GM23338 (cell line): ENCODE data around the gene TMEM185B.

Experiments used
- CREB1 ChIP-seq: fragments of 250-450 bp; sonication (Bioruptor Pico); IDR thresholded peaks from 2 replicates; pipeline ENCODE4 v1.5.0; 2020; ENCODE audit warnings: low read depth, mild to moderate bottlenecking, moderate library complexity
- EZH2 ChIP-seq: fragments of 200-600 bp; sonication (generic); IDR thresholded peaks from one replicate; pipeline ENCODE4 v1.8.0; 2017; ENCODE audit warnings: antibody characterized with exemption, mild to moderate bottlenecking, low read depth; ENCODE audit not compliant: unreplicated experiment
- EZH2phosphoT487 ChIP-seq: fragments of 200-600 bp; sonication (generic); IDR thresholded peaks from one replicate; pipeline ENCODE4 v1.8.1; 2018; ENCODE audit warnings: antibody characterized with exemption; ENCODE audit not compliant: unreplicated experiment
- JUNB ChIP-seq: IDR thresholded peaks from one replicate; pipeline ENCODE4 v1.6.1; 2016; ENCODE audit warnings: antibody characterized with exemption; ENCODE audit not compliant: unreplicated experiment
- NANOG ChIP-seq: IDR thresholded peaks from 2 replicates; pipeline ENCODE4 v1.6.1; 2016; ENCODE audit warnings: antibody characterized with exemption, borderline replicate concordance
- POLR2AphosphoS5 ChIP-seq: IDR thresholded peaks from 2 replicates; pipeline ENCODE4 v1.6.1; 2016; ENCODE audit warnings: antibody characterized with exemption, low read depth
- REST ChIP-seq: IDR thresholded peaks from one replicate; pipeline ENCODE4 v1.6.1; 2018; ENCODE audit warnings: antibody characterized with exemption; ENCODE audit not compliant: unreplicated experiment
- ZNF114 ChIP-seq: fragments of 250-450 bp; sonication (Bioruptor Pico); IDR thresholded peaks from 2 replicates; pipeline ENCODE4 v1.5.0; 2020; ENCODE audit warnings: mild to moderate bottlenecking, moderate library complexity
- ZNF331 ChIP-seq: fragments of 250-450 bp; sonication (Bioruptor Pico); IDR thresholded peaks from 2 replicates; pipeline ENCODE4 v1.5.0; 2020; ENCODE audit warnings: low read depth, mild to moderate bottlenecking, moderate library complexity
- TF ChIP-seq, protein P1 (sequence below), 2 experiments: fragments of 200-600 bp in 1 of 2; sonication (generic) in 1 of 2; conservative IDR thresholded peaks; 2 replicates each; pipeline versions ENCODE4 v1.5.1 to v1.6.1; 2016 to 2017; ENCODE audit warnings: antibody characterized with exemption in 2 of 2, low read depth in 2 of 2, mild to moderate bottlenecking in 2 of 2, moderate library complexity in 1 of 2
- TF ChIP-seq, protein P2 (sequence below): IDR thresholded peaks from 2 replicates; pipeline ENCODE4 v1.6.1; 2016; ENCODE audit warnings: antibody characterized with exemption

GRCh38 chr2:120219291-120219690 is 3.9 kb downstream of the TMEM185B start:
- TF ChIP-seq, protein P1, sequence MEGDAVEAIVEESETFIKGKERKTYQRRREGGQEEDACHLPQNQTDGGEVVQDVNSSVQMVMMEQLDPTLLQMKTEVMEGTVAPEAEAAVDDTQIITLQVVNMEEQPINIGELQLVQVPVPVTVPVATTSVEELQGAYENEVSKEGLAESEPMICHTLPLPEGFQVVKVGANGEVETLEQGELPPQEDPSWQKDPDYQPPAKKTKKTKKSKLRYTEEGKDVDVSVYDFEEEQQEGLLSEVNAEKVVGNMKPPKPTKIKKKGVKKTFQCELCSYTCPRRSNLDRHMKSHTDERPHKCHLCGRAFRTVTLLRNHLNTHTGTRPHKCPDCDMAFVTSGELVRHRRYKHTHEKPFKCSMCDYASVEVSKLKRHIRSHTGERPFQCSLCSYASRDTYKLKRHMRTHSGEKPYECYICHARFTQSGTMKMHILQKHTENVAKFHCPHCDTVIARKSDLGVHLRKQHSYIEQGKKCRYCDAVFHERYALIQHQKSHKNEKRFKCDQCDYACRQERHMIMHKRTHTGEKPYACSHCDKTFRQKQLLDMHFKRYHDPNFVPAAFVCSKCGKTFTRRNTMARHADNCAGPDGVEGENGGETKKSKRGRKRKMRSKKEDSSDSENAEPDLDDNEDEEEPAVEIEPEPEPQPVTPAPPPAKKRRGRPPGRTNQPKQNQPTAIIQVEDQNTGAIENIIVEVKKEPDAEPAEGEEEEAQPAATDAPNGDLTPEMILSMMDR (conservative IDR thresholded peaks at IDR 0.05; ENCODE audit: low read depth in 2 of 2): no peak
- TF ChIP-seq EZH2 (no peak), ZNF331 (CRISPR knock-in tag) (no peak), POLR2AphosphoS5 (no peak), EZH2phosphoT487 (no peak), REST (no peak), JUNB (no peak), CREB1 (no peak), NANOG (no peak), ZNF114 (no peak)
- TF ChIP-seq, protein P2, sequence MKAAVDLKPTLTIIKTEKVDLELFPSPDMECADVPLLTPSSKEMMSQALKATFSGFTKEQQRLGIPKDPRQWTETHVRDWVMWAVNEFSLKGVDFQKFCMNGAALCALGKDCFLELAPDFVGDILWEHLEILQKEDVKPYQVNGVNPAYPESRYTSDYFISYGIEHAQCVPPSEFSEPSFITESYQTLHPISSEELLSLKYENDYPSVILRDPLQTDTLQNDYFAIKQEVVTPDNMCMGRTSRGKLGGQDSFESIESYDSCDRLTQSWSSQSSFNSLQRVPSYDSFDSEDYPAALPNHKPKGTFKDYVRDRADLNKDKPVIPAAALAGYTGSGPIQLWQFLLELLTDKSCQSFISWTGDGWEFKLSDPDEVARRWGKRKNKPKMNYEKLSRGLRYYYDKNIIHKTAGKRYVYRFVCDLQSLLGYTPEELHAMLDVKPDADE: no peak
